Activated CD8-positive, alpha-beta memory T cell treated with anti-CD3 and anti-CD28 coated beads for 36 hours (primary cell): ENCODE results near the gene FLYWCH1. TPM values are rescaled to one million over a fixed set of nuclear protein-coding genes. Genes with fewer than 3 reads are reported as not detected.
"Not testable (repeated sequence)": the region's sequence is repeated elsewhere in the genome, so short reads cannot be mapped to it uniquely, and the experiment has no call there.

Experiments used
- CTCF ChIA-PET: fragments of 350-600 bp; sonication (Branson Sonifier 250); formaldehyde crosslinking; loops from one replicate; lab custom pipeline; 2021; ENCODE audit warnings: antibody characterized with exemption; lab: Charles Lee
- POLR2A ChIA-PET: fragments of 350-600 bp; sonication (Branson Sonifier 250); formaldehyde crosslinking; loops from one replicate; lab custom pipeline; 2021; ENCODE audit warnings: antibody characterized with exemption; lab: Charles Lee
- total RNA-seq, 2 experiments: library from RNA; stranded (reverse); gene quantifications; one replicate each; pipeline ENCODE4 v1.2.3, GENCODE V29; 2021

Gene FLYWCH1
- total RNA-seq, 2 experiments from 2014 or later, result 33.2 to 34.4 TPM

DNA sequence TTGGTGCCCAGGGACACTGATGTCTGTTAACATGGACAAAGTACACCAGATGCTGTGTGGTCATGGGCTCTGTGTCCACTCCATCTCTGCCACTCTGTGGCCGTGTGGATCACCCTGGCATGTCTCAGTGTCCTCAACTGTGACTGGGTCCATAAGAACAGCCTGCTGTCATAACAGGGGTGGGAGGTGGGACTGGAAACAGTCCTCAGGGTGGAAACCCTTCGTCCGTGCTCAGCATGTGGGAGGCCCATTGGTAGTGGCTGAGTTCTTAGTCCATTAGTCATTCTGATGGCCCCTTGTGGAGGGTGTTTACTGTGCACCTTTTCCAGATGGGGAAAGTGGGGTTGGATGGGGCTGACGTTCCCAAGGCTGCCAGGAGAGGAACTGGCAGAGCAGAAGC lies 15.9 kb upstream of the FLYWCH1 start:
- CTCF ChIA-PET, result no interaction called here
- POLR2A ChIA-PET, result no interaction called here

DNA sequence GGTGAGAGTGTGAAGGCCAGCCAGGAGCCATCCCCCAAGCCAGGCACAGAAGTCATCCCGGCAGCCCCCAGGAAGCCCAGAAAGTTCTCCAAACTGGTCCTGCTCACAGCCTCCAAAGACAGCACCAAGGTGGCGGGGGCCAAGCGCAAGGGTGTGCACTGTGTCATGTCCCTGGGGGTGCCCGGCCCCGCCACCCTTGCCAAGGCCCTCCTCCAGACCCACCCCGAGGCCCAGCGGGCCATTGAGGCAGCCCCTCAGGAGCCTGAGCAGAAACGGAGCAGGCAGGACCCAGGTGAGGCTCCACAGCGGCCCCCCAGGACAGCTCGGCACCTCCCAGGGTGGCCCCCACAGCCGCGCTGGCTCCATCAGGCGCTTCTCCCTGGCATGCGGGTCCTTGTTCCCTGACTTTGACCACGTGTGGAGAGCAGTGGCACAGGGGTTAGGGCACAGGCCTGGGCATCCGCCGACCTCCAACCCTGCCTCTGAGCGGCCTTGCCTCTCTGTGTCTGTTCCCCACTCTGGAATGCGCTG lies 15.2 kb upstream of the FLYWCH1 start:
- POLR2A ChIA-PET, result no interaction called here

DNA sequence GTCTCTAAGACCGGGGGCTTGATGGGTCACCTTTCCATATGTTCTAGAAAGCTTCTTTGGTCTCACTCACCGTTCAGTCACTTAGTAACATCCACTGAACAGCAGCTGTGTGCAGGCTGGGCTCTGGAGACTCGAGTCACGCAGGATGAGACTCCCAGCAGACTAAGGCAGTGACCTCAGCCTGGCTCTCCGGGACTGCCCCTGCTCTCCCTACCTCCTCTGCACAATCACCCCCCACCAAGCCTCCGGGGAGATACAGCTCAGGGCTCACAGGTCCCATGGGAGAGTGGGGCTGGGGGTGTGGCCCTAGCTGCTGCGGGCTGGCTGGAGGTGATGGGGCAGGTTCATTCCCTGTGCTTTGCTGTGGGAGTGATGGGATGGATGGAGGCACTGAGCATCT lies 14.6 kb upstream of the FLYWCH1 start:
- ChIA-PET POLR2A (no interaction called here), CTCF (interaction anchor here (0.7 to 1.0 kb wide), 2 partner anchors 30 to 59 kb away, joined by 3 read pairs; no protein-coding TSS in a partner anchor)

More for the DNA sequence above, 15.2 kb upstream of the FLYWCH1 start:
- CTCF ChIA-PET, result interaction anchor here (0.7 to 1.0 kb wide), 2 partner anchors 31 to 58 kb away, joined by 3 read pairs; no protein-coding TSS in a partner anchor

DNA sequence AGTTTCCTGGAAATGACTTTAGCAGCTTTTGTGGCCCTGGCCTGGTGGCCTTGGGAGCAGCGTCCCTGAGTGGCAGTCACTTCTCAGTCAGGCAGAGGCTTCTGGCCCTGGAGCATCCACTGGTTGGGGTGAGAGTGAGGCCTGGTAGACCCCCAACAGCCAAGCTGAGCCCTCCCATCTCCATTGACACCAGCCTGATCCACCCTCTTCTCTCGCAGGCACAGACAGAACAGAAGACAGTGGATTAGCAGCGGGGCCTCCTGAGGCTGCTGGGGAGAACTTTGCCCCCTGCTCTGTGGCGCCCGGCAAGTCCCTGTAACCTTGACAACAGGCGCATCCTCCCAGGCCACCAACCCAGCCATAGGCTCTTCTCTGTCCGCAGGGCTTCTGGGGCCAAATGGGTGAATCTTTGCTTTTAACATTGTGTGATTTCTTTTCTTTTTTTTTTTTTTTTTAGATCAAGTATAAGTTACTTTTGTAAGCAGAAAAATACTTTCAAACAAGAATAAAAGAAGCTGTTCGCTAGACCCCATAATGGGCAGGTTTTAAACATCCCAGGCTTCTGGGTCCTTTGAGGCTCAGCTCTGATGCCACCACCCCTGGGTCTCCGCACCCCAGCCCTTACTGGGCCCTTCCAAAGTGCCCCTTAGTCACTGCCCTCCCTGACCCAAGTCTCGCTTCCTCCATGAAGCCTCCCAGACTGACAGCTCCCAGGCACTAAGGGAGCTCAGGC lies 12.7 kb upstream of the FLYWCH1 start:
- ChIA-PET CTCF (interaction anchor here (0.6 to 1.0 kb wide), 2 partner anchors 31 to 32 kb away, joined by 3 to 4 read pairs; no protein-coding TSS in a partner anchor), POLR2A (interaction anchor here (0.6 kb wide), 2 partner anchors 41 to 54 kb away, joined by 3 to 7 read pairs; no protein-coding TSS in a partner anchor)

- POLR2A ChIA-PET, result interaction anchor here (0.6 kb wide), 2 partner anchors 40 to 53 kb away, joined by 3 to 7 read pairs; no protein-coding TSS in a partner anchor
- CTCF ChIA-PET, result interaction anchor here (0.6 to 1.1 kb wide), 3 partner anchors 31 to 481 kb away, joined by 3 to 4 read pairs (median 3); no protein-coding TSS in a partner anchor
Observed at GRCh38 chr16:2899564-2900072, 12.1 kb upstream of the FLYWCH1 start.

GRCh38 chr16:2900526-2901075 lies 11.1 kb upstream of the FLYWCH1 start:
- ChIA-PET POLR2A (no interaction called here), CTCF (interaction anchor here (1.1 kb wide), 1 partner anchor 482 kb away, joined by 3 read pairs; no protein-coding TSS in a partner anchor)

DNA sequence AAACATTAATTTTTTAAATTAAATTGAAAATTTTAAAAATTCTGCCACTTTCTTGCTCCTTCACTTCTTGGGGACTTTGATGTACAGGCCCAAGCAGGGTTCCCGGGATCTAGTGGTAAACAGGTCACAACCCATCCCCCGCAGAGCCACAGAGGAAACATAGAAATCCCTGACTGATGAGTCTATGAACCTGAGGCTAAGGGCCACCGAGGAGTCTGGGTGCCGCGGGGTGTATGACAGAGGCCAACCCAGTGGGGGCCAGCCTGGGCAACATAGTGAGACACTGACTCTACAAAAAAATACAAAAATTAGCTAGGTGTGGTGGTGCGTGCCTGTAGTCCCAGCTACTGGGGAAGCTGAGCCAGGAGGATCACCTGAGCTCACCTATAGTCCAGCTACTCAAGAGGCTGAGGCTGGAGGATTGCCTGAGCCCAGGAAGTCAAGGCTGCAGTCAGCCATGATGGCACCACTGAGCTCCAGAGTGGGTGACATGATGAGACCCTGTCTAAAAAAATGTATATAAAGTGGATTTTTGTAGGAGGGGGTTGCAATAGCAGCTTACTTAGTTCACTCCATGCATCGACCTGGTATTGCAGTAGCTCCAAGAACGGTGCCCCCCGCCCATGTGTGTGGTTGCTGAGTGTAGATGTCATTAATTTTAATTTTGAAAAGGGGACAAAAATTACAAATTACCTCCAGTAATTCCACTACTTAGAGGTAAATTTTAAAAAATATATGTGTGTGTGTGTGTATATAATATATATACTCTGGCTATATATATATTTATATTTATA lies 9.2 kb upstream of the FLYWCH1 start:
- ChIA-PET POLR2A (no interaction called here), CTCF (interaction anchor here (0.7 to 1.2 kb wide), 5 partner anchors 9 to 35 kb away, joined by 3 to 5 read pairs (median 4); partner anchors contain the start of gene FLYWCH1)

- POLR2A ChIA-PET, result no interaction called here
- CTCF ChIA-PET, result interaction anchor here (1.0 kb wide), 1 partner anchor 17 kb away, joined by 3 read pairs; no protein-coding TSS in a partner anchor
Observed at GRCh38 chr16:2904100-2904921, 7.4 kb upstream of the FLYWCH1 start.

- CTCF ChIA-PET, result interaction anchor here (1.2 kb wide), 1 partner anchor 22 kb away, joined by 5 read pairs; the partner anchor contains the start of gene FLYWCH2
- POLR2A ChIA-PET, result interaction anchor here (0.6 kb wide), 1 partner anchor 212 kb away, joined by 3 read pairs; no protein-coding TSS in a partner anchor
Observed at GRCh38 chr16:2904922-2905240, 6.8 kb upstream of the FLYWCH1 start.

DNA sequence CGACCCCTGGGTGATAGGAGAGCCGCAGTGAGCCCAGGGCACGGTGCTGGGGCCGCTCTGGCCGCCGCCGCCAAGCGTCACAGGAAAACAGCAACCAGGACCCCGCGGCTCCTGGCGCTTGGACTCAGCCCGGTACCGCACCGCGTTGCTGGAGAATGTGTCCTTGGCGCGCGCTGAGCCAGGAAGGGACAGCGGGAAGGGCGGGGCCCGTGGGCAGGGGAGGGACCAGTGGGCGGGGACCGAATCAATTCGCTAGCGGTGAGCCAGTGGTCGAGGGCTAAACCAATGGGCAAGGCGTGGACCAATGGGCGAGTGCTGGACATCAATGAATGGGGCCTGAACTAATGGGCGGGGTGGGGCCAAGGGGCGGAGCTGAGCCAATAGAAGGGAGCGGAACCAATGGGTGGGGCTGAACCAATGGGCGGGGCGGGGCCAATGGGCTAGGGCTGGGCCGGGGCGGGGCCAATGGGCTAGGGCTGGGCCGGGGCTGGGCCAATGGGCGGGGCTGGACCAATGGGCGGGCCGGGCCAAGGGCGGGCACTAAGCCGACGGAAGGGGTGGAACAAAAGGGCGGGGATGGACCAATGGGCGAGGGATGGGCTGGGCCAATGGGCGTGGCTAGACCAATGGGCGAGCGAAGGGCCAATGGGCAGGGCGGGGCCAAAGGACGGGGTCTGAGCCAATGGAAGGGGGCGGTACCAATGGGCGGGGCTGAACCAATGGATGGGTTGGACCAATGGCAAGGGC lies 6.3 kb upstream of the FLYWCH1 start:
- ChIA-PET POLR2A (interaction anchor here (0.5 to 0.6 kb wide), 2 partner anchors 212 to 1136 kb away, joined by 3 to 4 read pairs; no protein-coding TSS in a partner anchor), CTCF (interaction anchor here (0.7 to 1.7 kb wide), 4 partner anchors 15 to 31 kb away, joined by 3 to 8 read pairs (median 4); partner anchors contain the start of gene FLYWCH2)

DNA sequence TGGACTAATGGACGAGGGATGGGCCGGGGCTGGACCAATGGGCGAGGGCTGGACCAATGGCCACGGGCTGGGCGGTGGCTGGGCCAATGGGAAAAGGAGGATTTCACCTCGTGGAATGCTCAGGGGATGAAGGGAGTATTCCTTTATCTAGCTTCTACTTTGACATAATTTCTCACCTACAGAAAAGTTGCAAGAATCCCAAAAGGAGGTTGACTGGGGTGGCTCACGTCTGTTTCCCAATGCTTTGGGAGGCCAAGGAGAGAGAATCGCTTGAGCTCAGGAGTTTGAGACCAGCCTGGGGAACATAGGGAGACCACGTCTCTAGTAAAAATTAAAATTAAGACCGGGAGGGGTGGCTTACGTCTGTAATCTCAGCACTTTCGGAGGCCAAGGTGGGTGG lies 5.7 kb upstream of the FLYWCH1 start:
- CTCF ChIA-PET, result interaction anchor here (0.7 to 1.7 kb wide), 5 partner anchors 15 to 31 kb away, joined by 3 to 8 read pairs (median 3); partner anchors contain the start of gene FLYWCH2
- POLR2A ChIA-PET, result interaction anchor here (0.5 kb wide), 1 partner anchor 1135 kb away, joined by 4 read pairs; no protein-coding TSS in a partner anchor

GRCh38 chr16:2907084-2907753 lies 4.5 kb upstream of the FLYWCH1 start:
- POLR2A ChIA-PET, result not testable (repeated sequence)
- CTCF ChIA-PET, result interaction anchor here (0.9 to 3.6 kb wide), 3 partner anchors 13 to 31 kb away, joined by 3 to 14 read pairs (median 8); no protein-coding TSS in a partner anchor

DNA sequence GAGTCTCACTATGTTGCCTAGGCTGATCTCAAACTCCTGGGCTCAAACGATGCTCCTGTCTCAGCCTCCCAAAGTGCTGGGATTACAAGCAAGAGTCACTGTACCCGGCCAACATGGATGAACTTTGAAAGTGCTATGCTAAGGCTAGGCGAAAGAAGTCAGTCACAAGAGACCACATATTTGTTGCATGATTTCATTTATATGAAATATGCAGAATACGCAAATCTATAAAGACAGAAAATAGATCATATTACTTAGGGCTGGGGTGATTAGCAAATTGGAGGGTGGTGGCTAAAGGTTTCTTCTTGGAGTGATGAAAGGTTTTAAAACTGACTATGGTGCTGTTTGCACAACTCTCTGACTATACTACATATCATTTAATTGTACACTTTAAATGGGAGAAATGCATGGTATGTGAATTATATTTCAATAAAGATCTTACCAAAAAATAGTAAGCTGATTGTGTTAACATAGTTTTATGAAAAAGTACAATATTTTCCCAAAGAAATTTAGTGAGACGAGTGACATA lies 1.2 kb upstream of the FLYWCH1 start:
- ChIA-PET CTCF (interaction anchor here (0.6 to 1.8 kb wide), 3 partner anchors 28 to 42 kb away, joined by 3 to 4 read pairs (median 3); partner anchors contain the start of gene FLYWCH2), POLR2A (no interaction called here)

GRCh38 chr16:2912330-2913199 lies 834 bp downstream of the FLYWCH1 start:
- ChIA-PET CTCF (interaction anchor here (1.0 to 3.7 kb wide), 7 partner anchors 8 to 74 kb away, joined by 3 to 19 read pairs (median 4); partner anchors contain the start of gene FLYWCH2), POLR2A (interaction anchor here (0.7 to 1.6 kb wide), 3 partner anchors 30 to 230 kb away, joined by 3 to 5 read pairs (median 3); partner anchors contain the start of genes FLYWCH2 and KCTD5)

DNA sequence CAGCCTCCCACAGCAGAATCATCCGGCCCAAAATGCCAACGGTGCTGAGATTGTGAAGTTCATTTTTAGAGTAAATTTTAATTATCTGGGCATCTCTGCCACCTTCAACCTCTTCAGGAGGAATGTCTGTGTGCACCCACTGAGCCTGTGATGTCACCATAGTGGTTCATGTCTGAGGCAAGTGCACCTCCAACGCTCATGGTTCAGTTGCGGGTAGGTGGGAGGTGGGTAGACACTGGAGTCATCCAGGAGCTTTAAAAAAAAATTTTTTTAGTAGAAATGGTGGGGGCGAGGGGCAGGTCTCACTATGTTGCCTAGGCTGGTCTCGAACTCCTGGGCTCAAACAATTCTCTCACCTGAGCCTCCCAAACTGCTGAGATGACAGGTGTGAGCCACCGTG lies 1.9 kb downstream of the FLYWCH1 start:
- POLR2A ChIA-PET, result no interaction called here
- CTCF ChIA-PET, result interaction anchor here (1.4 to 3.7 kb wide), 2 partner anchors 13 to 39 kb away, joined by 4 to 19 read pairs; no protein-coding TSS in a partner anchor
